Uterus (tissue), 4 donors: ENCODE results near the gene SHOC2. TPM values are rescaled to one million over a fixed set of nuclear protein-coding genes. Genes with fewer than 3 reads are reported as not detected.

Experiments
- DNase-seq, 2 donors: peaks; one replicate each; pipeline ENCODE4 v3.0.0-alpha.2; 2019 to 2020
- H3K27ac ChIP-seq, 2 donors: fragments of 200-600 bp; sonication (generic); 1 replicate in 1 of 2; 2 replicates in 1 of 2; pipeline ENCODE4 v1.5.1; 2016 to 2018
- H3K27me3 ChIP-seq, 2 donors: fragments of 200-600 bp; sonication (generic); one replicate each; pipeline ENCODE4 v1.5.1; 2018 to 2019; ENCODE audit warnings: control low read depth in 1 of 2
- H3K36me3 ChIP-seq, 2 donors: fragments of 200-600 bp; sonication (generic); one replicate each; pipeline ENCODE4 v1.5.1; 2019; ENCODE audit warnings: control low read depth in 1 of 2
- H3K4me1 ChIP-seq, 2 donors: fragments of 200-600 bp; sonication (generic); one replicate each; pipeline ENCODE4 v1.5.1; 2018 to 2019; ENCODE audit warnings: control low read depth in 1 of 2
- H3K4me3 ChIP-seq, 2 donors: fragments of 200-600 bp; sonication (generic); 1 replicate in 1 of 2; 2 replicates in 1 of 2; pipeline ENCODE4 v1.5.1; 2018 to 2019; ENCODE audit warnings: mild to moderate bottlenecking in 1 of 2
- H3K9me3 ChIP-seq, 2 donors: fragments of 200-600 bp; sonication (generic); one replicate each; pipeline ENCODE4 v1.5.1; 2019; ENCODE audit warnings: control low read depth in 1 of 2
- CTCF ChIP-seq, 4 experiments: fragments of 200-600 bp in 2 of 4; fragments of 450-650 bp in 2 of 4; sonication (generic) in 2 of 4; IDR thresholded peaks; one replicate each; pipeline ENCODE4 v1.5.1; 2016 to 2019; ENCODE audit warnings: antibody characterized with exemption in 4 of 4, mild to moderate bottlenecking in 2 of 4, moderate library complexity in 1 of 4
- POLR2A ChIP-seq, 2 donors: fragments of 450-650 bp; IDR thresholded peaks; one replicate each; pipeline ENCODE4 v1.6.1; 2016; ENCODE audit warnings: antibody characterized with exemption in 2 of 2, mild to moderate bottlenecking in 1 of 2, moderate library complexity in 1 of 2
- intact Hi-C: fragments of 100-400 bp; cut with DNase I; formaldehyde crosslinking; loops from one replicate; pipeline ENCODE4 v1.15.1; 2023; ENCODE audit warnings: low total_unique reads
- total RNA-seq, 4 donors: library from RNA; depleted of rRNA in 3 of 4; stranded (reverse); fragments of >200 nt in 3 of 4; gene quantifications; one replicate each; pipeline versions ENCODE4 v1.1.0 to v1.2.4, GENCODE V29; 2014 to 2023
- donor health status: DM: yes; HTN: yes; CAD: no.

The SHOC2 gene
- total RNA-seq, 4 donors from 2014 or later: 21.3 to 114 (median 92.5) TPM

DNA sequence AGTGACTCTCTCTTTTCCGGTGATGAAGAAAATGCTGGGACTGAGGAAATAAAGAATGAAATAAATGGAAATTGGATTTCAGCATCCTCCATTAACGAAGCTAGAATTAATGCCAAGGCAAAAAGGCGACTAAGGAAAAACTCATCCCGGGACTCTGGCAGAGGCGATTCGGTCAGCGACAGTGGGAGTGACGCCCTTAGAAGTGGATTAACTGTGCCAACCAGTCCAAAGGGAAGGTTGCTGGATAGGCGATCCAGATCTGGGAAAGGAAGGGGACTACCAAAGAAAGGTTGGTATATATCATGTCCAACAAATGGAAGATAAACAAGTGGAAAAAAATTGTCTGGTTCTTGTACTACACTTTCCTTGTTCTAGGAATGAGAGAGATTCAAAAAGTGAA is 38.2 kb upstream of the SHOC2 start:
- TF ChIP-seq POLR2A (IDR thresholded peaks at IDR 0.05): no peak
- no peak for TF ChIP-seq CTCF (IDR thresholded peaks at IDR 0.05)
- intact Hi-C loops: no loop called here
- H3K27me3 ChIP-seq: no peaks in the 10 kb centered on the region
- DNase-seq: no peak
- H3K9me3 ChIP-seq: no peaks in the 10 kb centered on the region
- H3K4me1 ChIP-seq: peaks cover 4 to 6% of the 10 kb centered on the region in 2 donors
- peak overlapping the region in 1 of 2 donors; percentile 59 for H3K27ac ChIP-seq
- no peak overlapping the region for H3K4me3 ChIP-seq
- peaks cover 0 to 2% of the 10 kb centered on the region in 2 donors for H3K36me3 ChIP-seq

GRCh38 chr10:110881905-110882304 is 37.5 kb upstream of the SHOC2 start:
- peaks cover 0 to 2% of the 10 kb centered on the region in 2 donors for H3K36me3 ChIP-seq
- intact Hi-C loops: no loop called here
- no peak for TF ChIP-seq CTCF (IDR thresholded peaks at IDR 0.05)
- TF ChIP-seq POLR2A (IDR thresholded peaks at IDR 0.05): no peak
- peaks cover 4 to 6% of the 10 kb centered on the region in 2 donors for H3K4me1 ChIP-seq
- H3K4me3 ChIP-seq: no peak overlapping the region
- H3K27me3 ChIP-seq: no peaks in the 10 kb centered on the region
- no peak for DNase-seq
- H3K9me3 ChIP-seq: no peaks in the 10 kb centered on the region
- peak overlapping the region in 1 of 2 donors; percentile 59 for H3K27ac ChIP-seq

DNA sequence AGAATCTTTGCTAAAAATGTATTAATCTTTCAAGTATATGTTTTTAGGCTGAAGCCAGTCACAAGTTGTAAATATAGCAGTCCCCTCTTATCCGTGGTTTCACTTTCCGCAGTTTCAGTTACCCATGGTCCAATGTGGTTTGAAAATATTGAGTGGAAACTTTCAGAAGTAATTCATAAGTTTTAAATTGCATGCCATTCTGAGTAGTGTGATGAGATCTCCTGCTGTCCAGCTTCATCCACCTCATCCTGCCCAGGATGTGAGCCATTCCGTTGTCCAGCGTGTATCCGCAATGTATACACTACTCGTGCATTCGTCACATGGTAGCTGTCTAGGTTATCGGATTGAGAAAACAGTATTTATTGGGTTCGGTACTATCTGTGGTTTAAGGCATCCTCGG is 35.5 kb upstream of the SHOC2 start:
- H3K27ac ChIP-seq: peak overlapping the region in 1 of 2 donors; percentile 59
- TF ChIP-seq POLR2A (IDR thresholded peaks at IDR 0.05) (no peak), CTCF (IDR thresholded peaks at IDR 0.05) (no peak)
- H3K4me1 ChIP-seq: peaks cover 4 to 6% of the 10 kb centered on the region in 2 donors
- intact Hi-C loops: no loop called here
- no peaks in the 10 kb centered on the region for H3K27me3 ChIP-seq
- no peak overlapping the region for H3K4me3 ChIP-seq
- H3K36me3 ChIP-seq: peaks cover 0 to 2% of the 10 kb centered on the region in 2 donors
- no peaks in the 10 kb centered on the region for H3K9me3 ChIP-seq
- DNase-seq: no peak

DNA sequence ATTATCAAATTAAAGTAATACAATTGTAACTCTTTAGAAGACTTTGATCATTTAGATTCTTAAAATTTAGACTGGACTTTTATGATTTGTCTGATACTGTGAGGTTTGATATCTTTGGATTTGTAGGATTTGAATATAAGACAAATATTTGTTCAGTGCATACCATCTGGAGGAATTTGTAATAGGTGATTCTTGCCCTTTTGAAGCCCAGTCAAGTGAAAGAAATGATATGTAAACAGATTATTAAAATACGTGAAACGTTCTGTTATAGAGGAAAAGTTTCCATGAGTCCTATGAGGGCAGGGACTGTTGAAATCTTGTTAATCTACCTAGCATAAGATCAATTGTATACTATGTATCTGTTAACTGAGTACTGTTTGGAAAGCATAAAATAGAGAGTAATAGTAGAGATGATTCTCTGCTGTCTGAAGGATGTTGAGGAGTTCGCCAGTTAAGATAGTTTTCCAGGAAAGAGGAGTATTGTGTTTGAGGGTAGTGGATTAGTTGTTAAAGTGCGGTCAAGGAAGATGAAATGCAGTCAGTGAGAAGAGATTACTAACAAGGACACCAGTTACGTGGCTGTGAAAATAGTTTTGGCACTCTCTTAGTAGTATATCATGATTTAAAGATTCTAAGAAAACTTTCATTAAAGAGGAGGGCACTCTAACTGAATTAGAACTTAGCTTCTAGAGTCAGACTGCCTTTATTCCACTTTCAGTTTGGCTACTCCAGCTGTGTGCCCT is 33.3 kb upstream of the SHOC2 start:
- Histone ChIP-seq H3K27ac (peak overlapping the region; percentile 7 to 50), H3K9me3 (no peaks in the 10 kb centered on the region), H3K4me3 (no peak overlapping the region), H3K27me3 (no peaks in the 10 kb centered on the region), H3K4me1 (peaks cover 2 to 3% of the 10 kb centered on the region in 2 donors), H3K36me3 (peaks cover 0 to 2% of the 10 kb centered on the region in 2 donors)
- TF ChIP-seq POLR2A (IDR thresholded peaks at IDR 0.05) (no peak), CTCF (IDR thresholded peaks at IDR 0.05) (no peak)
- no peak for DNase-seq
- intact Hi-C loops: no loop called here

DNA sequence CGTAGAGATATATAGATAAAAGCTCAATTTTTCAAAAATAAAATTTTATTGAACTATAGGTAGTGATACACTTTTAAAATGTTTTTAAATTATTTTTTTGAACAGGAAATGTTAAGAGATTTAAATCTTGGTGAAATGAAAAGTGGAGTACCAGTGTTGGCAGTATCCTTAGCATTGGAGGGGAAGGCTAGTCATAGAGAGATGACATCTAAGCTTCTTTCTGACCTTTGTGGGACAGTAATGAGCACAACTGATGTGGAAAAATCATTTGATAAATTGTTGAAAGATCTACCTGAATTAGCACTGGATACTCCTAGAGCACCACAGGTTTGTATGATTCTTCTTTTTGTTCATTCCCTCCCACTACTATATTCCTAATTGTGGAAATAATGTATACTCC is 31.8 kb upstream of the SHOC2 start:
- no peak for DNase-seq
- Histone ChIP-seq H3K36me3 (peaks cover 0 to 2% of the 10 kb centered on the region in 2 donors), H3K27me3 (no peaks in the 10 kb centered on the region), H3K4me3 (no peak overlapping the region), H3K27ac (peak overlapping the region in 1 of 2 donors; percentile 17), H3K4me1 (no peaks in the 10 kb centered on the region), H3K9me3 (no peaks in the 10 kb centered on the region)
- intact Hi-C loops: no loop called here
- no peak for TF ChIP-seq POLR2A (IDR thresholded peaks at IDR 0.05)
- no peak for TF ChIP-seq CTCF (IDR thresholded peaks at IDR 0.05)
